HCT116 (cell line): ENCODE data around the gene DDAH1. TPM values are rescaled to one million over a fixed set of nuclear protein-coding genes. Genes with fewer than 3 reads are reported as not detected.

Experiments used
- ATAC-seq: fragments of 200-7000 bp; cut with Tn5 transposase; 2 replicates; pipeline ENCODE4 v1.9.1; 2020; ENCODE audit warnings: mild to moderate bottlenecking, moderate library complexity
- BruUV-seq: library from RNA; stranded (reverse); fragments of 400-500 nt; replicated peaks from 2 replicates; lab custom pipeline; 2021; lab: Mats Ljungman, UMichigan
- CTCF ChIA-PET: fragments of 300-600 bp; sonication (Branson Sonifier 250); formaldehyde crosslinking; loops from one replicate; lab custom pipeline; 2021; ENCODE audit warnings: antibody characterized with exemption; lab: Charles Lee
- POLR2A ChIA-PET: fragments of 300-600, 350-600 bp; sonication (Branson Sonifier 250); formaldehyde crosslinking; loops from one replicate; lab custom pipeline; 2021; ENCODE audit warnings: antibody characterized with exemption; lab: Charles Lee
- RAD21 ChIA-PET, 2 experiments: fragments of 300-600 bp; sonication (Branson Sonifier 250); formaldehyde crosslinking; loops; one replicate each; lab custom pipeline; 2023; ENCODE audit warnings: low total read pairs in 2 of 2; ENCODE audit not compliant: uncharacterized antibody in 2 of 2, unreplicated experiment in 2 of 2, low non-redundant PET in 1 of 2; lab: Charles Lee
- DNase-seq: peaks from one replicate; pipeline ENCODE4 v3.0.0-alpha.2; 2010; ENCODE audit warnings: low read depth, low spot score
- H2AFZ ChIP-seq: fragments of 200-600 bp; shearing (Covaris generic), sonication (generic); 2 replicates; pipeline ENCODE4 v1.6.1; 2017; ENCODE audit warnings: low read depth, mixed run types, mixed read lengths, antibody characterized with exemption, low read length; ENCODE audit not compliant: poor library complexity, severe bottlenecking
- H3K27ac ChIP-seq: 2 replicates; pipeline ENCODE4 v1.5.1; 2012; ENCODE audit warnings: low read depth, low read length
- H3K27me3 ChIP-seq: fragments of 200-600 bp; sonication (generic); 2 replicates; pipeline ENCODE4 v1.6.1; 2016; ENCODE audit warnings: mixed run types, low read length, mixed read lengths; ENCODE audit not compliant: insufficient read depth
- H3K36me3 ChIP-seq, 2 experiments: fragments of 200-500 bp in 1 of 2; fragments of 200-600 bp in 1 of 2; sonication (Bioruptor generic) in 1 of 2; sonication (generic) in 1 of 2; 2 replicates each; pipeline versions ENCODE4 v1.5.1 to v1.6.1; 2014 to 2016; ENCODE audit warnings: low read length in 2 of 2, inconsistent platforms in 1 of 2, mixed read lengths in 1 of 2, mixed run types in 1 of 2; ENCODE audit not compliant: insufficient read depth in 2 of 2, control insufficient read depth in 1 of 2
- H3K4me1 ChIP-seq, 2 experiments: fragments of 200-600 bp in 1 of 2; sonication (generic) in 1 of 2; 2 replicates each; pipeline versions ENCODE4 v1.5.1 to v1.6.1; 2012 to 2017; ENCODE audit warnings: low read length in 2 of 2, inconsistent platforms in 1 of 2, mild to moderate bottlenecking in 1 of 2, mixed read lengths in 1 of 2, mixed run types in 1 of 2, moderate library complexity in 1 of 2; ENCODE audit not compliant: insufficient read depth in 2 of 2, control insufficient read depth in 1 of 2
- H3K4me2 ChIP-seq: fragments of 200-600 bp; sonication (generic); 2 replicates; pipeline ENCODE4 v1.6.1; 2017; ENCODE audit warnings: mixed run types, low read length, mixed read lengths
- H3K4me3 ChIP-seq, 2 experiments: fragments of 200-600 bp in 1 of 2; sonication (generic) in 1 of 2; replicated peaks in 1 of 2; 2 replicates each; pipeline ENCODE4 v1.5.1; 2011 to 2016; ENCODE audit warnings: low read length in 2 of 2, control low read depth in 1 of 2, low read depth in 1 of 2, mild to moderate bottlenecking in 1 of 2, mixed read lengths in 1 of 2, mixed run types in 1 of 2
- H3K79me2 ChIP-seq: fragments of 200-600 bp; sonication (generic); 2 replicates; pipeline ENCODE4 v1.6.1; 2017; ENCODE audit warnings: mild to moderate bottlenecking, mixed run types, low read length, moderate library complexity, mixed read lengths; ENCODE audit not compliant: insufficient read depth
- H3K9ac ChIP-seq: fragments of 200-600 bp; sonication (generic); 2 replicates; pipeline ENCODE4 v1.6.1; 2016; ENCODE audit warnings: low read length, mixed read lengths
- H3K9me2 ChIP-seq: fragments of 200-600 bp; sonication (generic), shearing (Covaris generic); 2 replicates; pipeline ENCODE4 v1.6.1; 2017; ENCODE audit warnings: mixed run types, mild to moderate bottlenecking, moderate library complexity; ENCODE audit not compliant: insufficient read depth
- H3K9me3 ChIP-seq, 2 experiments: fragments of 200-500 bp in 1 of 2; fragments of 200-600 bp in 1 of 2; sonication (Bioruptor generic) in 1 of 2; sonication (generic) in 1 of 2; 2 replicates each; pipeline ENCODE4 v1.6.1; 2014 to 2017; ENCODE audit warnings: low read length in 2 of 2, mixed read lengths in 2 of 2, inconsistent platforms in 1 of 2, low read depth in 1 of 2, mild to moderate bottlenecking in 1 of 2, mixed run types in 1 of 2, moderate library complexity in 1 of 2; ENCODE audit not compliant: control insufficient read depth in 1 of 2, insufficient read depth in 1 of 2
- H4K20me1 ChIP-seq: fragments of 200-600 bp; sonication (generic), shearing (Covaris generic); 2 replicates; pipeline ENCODE4 v1.6.1; 2017; ENCODE audit warnings: mixed run types, mild to moderate bottlenecking, moderate library complexity; ENCODE audit not compliant: insufficient read depth
- ATF3 ChIP-seq: IDR thresholded peaks from 2 replicates; pipeline ENCODE4 v1.6.1; 2012
- CEBPB ChIP-seq: IDR thresholded peaks from 2 replicates; pipeline ENCODE4 v1.6.1; 2012; ENCODE audit warnings: low read depth
- EGR1 ChIP-seq: IDR thresholded peaks from 2 replicates; pipeline ENCODE4 v1.6.1; 2012; ENCODE audit warnings: low read depth
- ELF1 ChIP-seq: IDR thresholded peaks from 2 replicates; pipeline ENCODE4 v1.6.1; 2012; ENCODE audit warnings: low read depth, borderline replicate concordance
- EZH2 ChIP-seq: fragments of 200-600 bp; sonication (generic); IDR thresholded peaks from 2 replicates; pipeline ENCODE4 v1.6.1; 2017; ENCODE audit warnings: antibody characterized with exemption, mixed run types
- EZH2phosphoT487 ChIP-seq: fragments of 200-600 bp; IDR thresholded peaks from 2 replicates; pipeline ENCODE4 v1.6.1; 2018; ENCODE audit warnings: antibody characterized with exemption, borderline replicate concordance
- FOSL1 ChIP-seq: IDR thresholded peaks from 2 replicates; pipeline ENCODE4 v1.6.1; 2012; ENCODE audit warnings: low read depth
- JUND ChIP-seq: IDR thresholded peaks from 2 replicates; pipeline ENCODE4 v1.6.1; 2012
- MAX ChIP-seq: IDR thresholded peaks from 2 replicates; pipeline ENCODE4 v1.6.1; 2012
- POLR2A ChIP-seq: IDR thresholded peaks from 2 replicates; pipeline ENCODE4 v1.7.0; 2011; ENCODE audit warnings: borderline replicate concordance; ENCODE audit not compliant: insufficient read depth, insufficient read length; ENCODE audit errors: extremely low read depth
- REST ChIP-seq: IDR thresholded peaks from 2 replicates; pipeline ENCODE4 v1.6.1; 2012; ENCODE audit warnings: low read depth
- SIN3A ChIP-seq: IDR thresholded peaks from 2 replicates; pipeline ENCODE4 v1.6.1; 2012; ENCODE audit warnings: low read depth
- SP1 ChIP-seq: IDR thresholded peaks from 2 replicates; pipeline ENCODE4 v1.6.1; 2012; ENCODE audit warnings: low read depth
- ZBTB33 ChIP-seq: IDR thresholded peaks from 2 replicates; pipeline ENCODE4 v1.6.1; 2011; ENCODE audit warnings: mild to moderate bottlenecking, low read length, moderate library complexity; ENCODE audit not compliant: insufficient replicate concordance; ENCODE audit errors: extremely low read depth
- ZNF274 ChIP-seq: fragments of 200-500 bp; sonication (Bioruptor generic); IDR thresholded peaks from 2 replicates; pipeline ENCODE4 v1.6.1; 2014; ENCODE audit warnings: mild to moderate bottlenecking, low read depth, low read length, inconsistent platforms
- intact Hi-C: fragments of 100-400 bp; cut with micrococcal nuclease; formaldehyde crosslinking; loops from 2 replicates; pipeline ENCODE4 v1.10.0; 2022
- total RNA-seq: library from RNA; stranded (reverse); gene quantifications from one replicate; pipeline ENCODE4 v1.2.1, GENCODE V29; 2021; ENCODE audit not compliant: unreplicated experiment

The DDAH1 gene
- total RNA-seq, 1 experiment from 2014 or later, result 16.6 TPM

- Histone ChIP-seq H3K9me3 (no peaks in the 10 kb centered on the region), H4K20me1 (no peaks in the 10 kb centered on the region), H3K27ac (no peak overlapping the region), H3K4me1 (peaks cover 19 to 29% of the 10 kb centered on the region in 2 experiments), H3K9me2 (no peaks in the 10 kb centered on the region), H3K36me3 (no peaks in the 10 kb centered on the region), H3K27me3 (no peaks in the 10 kb centered on the region), H3K4me2 (no peak overlapping the region), H3K4me3 (no peak overlapping the region), H2AFZ (no peak overlapping the region), H3K9ac (no peak overlapping the region), H3K79me2 (0 out of 2 replicates have a peak, but pooled peaks cover 7% of the 10 kb centered on the region)
- CTCF ChIA-PET, result no interaction called here
- ATAC-seq (no peak), DNase-seq (no peak)
- intact Hi-C loops, result no loop called here
- POLR2A ChIA-PET, result no interaction called here
- no TSS peak for BruUV-seq
- TF ChIP-seq FOSL1 (no peak), SIN3A (no peak), ZNF274 (no peak), EZH2phosphoT487 (no peak), POLR2A (no peak)
- RAD21 ChIA-PET, result no interaction called here
These were observed 10.7 kb downstream of the DDAH1 start for GRCh38 chr1:85454214-85454613.

GRCh38 chr1:85453640-85454194, 11.2 kb downstream of the DDAH1 start:
- no TSS peak for BruUV-seq
- Histone ChIP-seq H3K4me1 (peaks cover 19 to 29% of the 10 kb centered on the region in 2 experiments), H3K9me2 (no peaks in the 10 kb centered on the region), H4K20me1 (no peaks in the 10 kb centered on the region), H3K27ac (no peak overlapping the region), H3K27me3 (no peaks in the 10 kb centered on the region), H2AFZ (no peak overlapping the region), H3K36me3 (no peaks in the 10 kb centered on the region), H3K79me2 (0 out of 2 replicates have a peak, but pooled peaks cover 7% of the 10 kb centered on the region), H3K9ac (no peak overlapping the region), H3K4me3 (no peak overlapping the region), H3K4me2 (no peak overlapping the region), H3K9me3 (no peaks in the 10 kb centered on the region)
- CTCF ChIA-PET, result no interaction called here
- RAD21 ChIA-PET, result no interaction called here
- POLR2A ChIA-PET, result no interaction called here
- DNase-seq, result no peak
- intact Hi-C loops, result no loop called here
- ATAC-seq, result no peak
- TF ChIP-seq JUND, result no peak
- no peak for TF ChIP-seq EGR1
- TF ChIP-seq MAX, result no peak
- no peak for TF ChIP-seq ZBTB33
- no peak for TF ChIP-seq REST
- no peak for TF ChIP-seq ELF1
- TF ChIP-seq POLR2A, result no peak
- no peak for TF ChIP-seq EZH2
- TF ChIP-seq SP1, result no peak
- no peak for TF ChIP-seq CEBPB
- no peak for TF ChIP-seq FOSL1
- TF ChIP-seq ATF3, result no peak
- no peak for TF ChIP-seq ZNF274
